Embryonic facial prominence (tissue), 1 donor: ENCODE measurements around the gene NPAS3.

Source experiments
- DNase-seq: peaks from one replicate; pipeline ENCODE4 v3.0.0-alpha.2; 2016; ENCODE audit errors: extremely low spot score

The NPAS3 gene

DNA sequence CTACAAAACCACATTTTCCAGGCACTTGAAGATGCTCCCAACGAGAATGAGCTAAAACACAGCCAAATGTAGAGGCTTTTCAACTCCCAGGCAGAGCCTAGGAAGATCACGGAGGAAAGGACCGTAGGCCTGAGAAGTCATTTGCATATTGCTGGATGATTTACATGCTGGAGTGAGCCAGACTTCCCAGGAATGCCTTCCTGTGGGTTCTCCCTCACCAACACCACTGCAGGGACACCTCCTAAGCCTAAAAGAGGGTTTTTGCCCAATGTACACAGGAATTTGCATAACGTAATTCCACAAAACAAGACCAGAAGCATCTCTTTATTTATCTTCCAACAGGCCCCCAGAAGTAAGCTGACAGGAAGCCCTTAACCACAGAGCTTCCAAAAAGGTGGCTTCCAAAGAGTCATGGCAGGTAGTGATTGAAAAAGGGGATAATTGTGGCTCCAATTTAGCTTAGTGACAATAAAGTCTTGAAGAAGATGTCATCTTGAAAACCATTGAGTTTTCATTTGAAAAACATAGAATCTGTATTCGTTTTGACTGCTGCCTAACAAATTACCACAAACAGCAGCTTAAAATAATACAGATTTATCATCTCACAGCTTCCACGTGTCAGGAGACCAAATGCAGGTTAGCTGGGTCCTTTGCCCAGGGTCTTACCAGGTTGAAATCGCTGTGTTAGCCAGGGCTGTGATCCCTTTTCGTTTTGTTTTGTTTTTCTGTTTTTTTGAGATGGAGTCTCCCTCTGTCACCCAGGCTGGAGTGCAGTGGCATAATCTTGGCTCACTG, 896.0 kb downstream of the NPAS3 start:
- no peak for DNase-seq

DNA sequence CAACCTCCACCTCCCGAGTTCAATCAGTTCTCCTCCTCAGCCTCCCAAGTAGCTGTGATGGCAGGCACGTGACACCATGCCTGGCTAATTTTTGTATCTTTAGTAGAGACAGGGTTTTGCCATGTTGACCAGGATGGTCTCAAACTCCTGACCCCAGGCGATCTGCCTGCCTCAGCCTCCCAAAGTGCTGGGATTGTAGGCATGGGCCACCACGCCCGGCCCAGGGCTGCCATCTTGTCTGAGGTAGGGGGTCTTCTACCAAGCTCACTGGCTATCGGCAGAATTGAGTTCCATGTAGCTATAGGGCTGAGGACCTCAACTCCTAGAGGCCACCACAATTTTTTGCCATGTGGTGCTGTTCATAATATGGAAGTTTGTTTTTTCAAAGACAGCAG, 896.6 kb downstream of the NPAS3 start:
- no peak for DNase-seq

DNA sequence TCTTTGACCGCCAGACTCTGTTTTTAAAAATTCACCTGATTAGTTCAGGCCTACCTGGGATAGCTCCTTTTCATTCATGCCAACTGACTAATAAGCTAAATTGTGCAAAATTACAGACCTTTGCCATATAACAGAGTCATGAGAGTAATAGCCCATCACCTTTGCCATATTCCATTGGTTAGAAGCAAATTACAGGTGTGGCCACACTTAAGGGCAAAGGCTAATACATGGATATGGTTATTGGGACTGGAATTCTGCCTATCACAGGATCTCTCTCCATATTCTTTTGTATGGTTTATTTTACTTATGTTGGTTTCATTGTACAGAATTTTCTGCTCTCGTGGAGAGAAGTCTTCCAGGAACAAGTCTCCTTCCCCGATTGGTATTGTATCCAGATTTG, 897.0 kb downstream of the NPAS3 start:
- DNase-seq, result no peak

DNA sequence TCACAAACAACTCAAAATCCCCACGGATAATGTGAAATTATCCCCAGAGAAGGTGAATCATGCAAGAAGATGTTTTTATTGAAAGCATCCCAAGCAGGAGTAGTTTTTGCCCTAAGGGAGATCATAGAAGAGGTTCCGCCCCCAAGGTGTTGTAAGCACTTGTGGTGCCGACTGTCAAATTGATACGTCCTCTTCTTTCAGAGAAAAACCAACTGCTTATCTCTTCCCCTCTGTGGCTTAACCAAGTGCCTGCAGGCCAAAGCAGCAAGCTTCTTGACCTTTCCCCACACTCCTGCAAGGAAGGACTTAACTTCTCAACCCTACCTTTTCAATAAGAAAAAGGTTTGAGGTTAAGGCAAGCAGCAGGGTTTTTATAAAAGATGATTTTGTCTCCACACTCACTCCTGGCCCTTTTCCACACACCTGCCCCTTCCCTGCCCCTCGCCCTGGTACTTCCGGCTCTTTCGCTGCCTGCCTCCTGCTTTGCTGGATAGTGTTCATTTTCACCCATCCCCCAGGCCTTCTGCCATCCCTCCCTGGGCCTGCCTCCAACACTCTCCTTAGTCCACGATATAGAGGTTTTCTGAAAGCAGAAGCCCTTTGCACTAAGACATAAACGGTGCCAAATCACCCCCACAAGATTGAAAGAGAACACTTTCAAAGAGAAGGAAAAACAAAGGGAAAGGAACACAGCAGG, 897.7 kb downstream of the NPAS3 start:
- DNase-seq, result no peak

DNA sequence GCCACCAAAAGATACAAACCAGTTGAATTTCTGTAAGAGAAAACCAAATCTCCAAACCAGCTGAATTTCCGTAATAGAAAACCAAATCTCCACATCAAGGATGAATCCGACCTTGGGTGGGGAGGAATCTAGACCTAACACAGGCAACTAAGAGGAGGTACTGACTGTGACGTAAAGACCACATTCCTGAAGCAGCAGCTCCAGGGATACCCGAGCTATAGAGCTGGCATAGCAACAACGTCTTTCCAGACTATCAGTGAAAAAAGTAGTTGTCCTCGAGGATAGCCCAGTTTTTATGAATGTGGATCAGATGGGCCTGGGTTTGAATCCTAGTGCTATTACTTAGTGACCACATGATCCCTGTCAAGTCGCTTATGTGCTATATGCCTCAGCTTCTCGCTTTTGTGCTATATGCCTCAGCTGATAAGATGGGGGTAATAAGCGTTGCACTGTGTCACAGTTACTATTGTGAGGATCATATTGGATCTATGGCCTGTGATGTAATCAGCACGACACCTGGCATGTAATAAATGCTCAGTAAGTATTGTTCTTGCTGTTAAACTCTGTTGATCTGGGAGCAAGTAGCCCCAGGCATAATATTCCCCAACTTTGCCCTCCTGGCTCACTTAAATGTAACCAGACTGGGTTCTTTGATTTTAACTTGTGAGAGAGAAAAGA, 898.4 kb downstream of the NPAS3 start:
- no peak for DNase-seq

DNA sequence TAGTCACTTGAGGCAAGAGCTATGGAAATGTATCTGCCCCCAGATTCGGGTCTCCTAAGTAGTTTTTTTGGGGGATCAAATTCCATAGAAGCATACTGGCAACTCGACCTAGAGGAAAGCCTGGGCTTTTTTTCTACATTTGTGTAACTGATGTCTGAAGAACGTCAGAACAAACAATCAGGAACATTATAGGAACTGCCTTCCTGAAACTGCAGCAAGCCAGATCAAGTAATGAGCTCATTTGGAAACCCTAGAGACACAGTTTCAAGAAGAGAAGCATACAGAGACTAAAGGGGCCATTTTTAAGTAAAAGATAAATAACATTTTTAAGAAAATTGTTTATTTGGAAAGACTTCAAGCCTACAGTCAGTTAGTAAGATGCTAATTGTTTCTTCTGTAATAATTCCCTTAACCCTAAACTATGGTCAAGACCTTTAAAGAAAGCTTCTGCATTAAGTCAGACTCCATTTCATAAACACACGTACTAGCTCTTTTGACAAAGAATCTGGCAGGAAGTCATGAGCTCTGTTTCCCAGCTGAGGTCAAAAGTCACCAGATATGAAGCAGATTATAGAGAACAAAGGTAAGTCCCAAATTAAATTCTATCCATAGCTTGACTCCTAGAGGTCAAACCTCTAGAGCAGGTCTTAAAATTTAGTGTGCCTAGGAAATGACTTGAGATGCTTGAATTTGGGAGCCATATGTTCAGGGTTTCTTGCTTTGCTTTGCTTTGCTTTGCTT, 899.4 kb downstream of the NPAS3 start:
- no peak for DNase-seq

DNA sequence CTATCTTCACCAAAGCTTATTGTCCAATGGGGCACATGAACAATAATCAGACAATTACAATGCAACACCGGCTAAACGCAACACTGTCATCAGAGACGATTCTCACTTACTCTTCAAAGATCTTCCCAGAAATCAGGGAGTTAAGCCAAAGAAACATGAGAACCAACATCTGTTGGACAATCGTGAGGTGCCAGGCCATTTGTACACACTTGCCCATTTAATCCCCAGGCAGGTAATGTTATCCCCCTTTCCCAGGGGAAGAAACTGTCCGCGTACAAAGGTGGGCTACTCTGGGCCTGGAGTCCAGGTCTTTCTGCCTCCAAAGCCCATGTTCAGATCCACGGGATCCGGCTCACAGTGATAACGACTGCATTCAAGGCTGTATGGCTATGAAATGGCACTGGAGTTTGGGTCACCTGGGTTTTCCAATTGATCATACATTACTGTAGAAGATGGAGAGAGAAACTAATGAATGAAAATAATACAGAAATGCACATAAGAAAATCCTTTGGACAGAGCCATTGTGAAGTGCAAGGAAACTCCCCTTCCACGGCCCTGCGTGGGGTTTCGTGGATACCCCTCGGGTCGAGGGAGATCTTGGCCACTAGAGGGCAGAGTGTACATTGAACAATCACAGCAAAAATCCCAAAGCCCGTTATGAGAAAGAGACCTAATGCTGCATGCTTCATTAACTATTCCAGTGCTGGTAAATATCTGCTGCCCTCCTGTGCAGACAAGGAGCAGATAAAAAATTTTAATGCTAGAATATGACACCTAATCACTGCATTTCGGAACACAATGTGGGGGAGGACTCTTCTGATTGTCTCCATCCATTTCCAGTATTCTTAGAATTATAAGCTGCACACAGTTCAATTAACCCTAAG, 900.8 kb downstream of the NPAS3 start:
- no peak for DNase-seq

DNA sequence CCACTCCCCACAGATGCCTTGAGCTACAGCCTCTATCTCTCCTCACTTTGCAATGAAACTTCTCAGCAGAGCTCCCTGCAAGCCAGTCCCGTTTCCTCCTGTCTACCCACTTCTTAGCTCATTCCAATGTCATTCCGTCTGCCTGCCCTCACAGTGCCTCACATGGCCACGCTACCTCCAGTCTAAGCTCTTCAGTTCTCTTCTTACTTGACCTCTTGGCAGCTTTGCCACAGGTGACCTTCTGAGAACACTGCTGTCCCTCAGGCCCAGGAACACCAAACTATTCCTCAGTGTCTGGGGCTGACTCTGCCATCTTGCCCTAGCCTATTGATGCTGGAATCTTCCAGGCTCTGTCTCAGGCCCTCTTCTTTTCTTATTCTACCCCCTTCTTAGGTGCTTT, 902.1 kb downstream of the NPAS3 start:
- no peak for DNase-seq

DNA sequence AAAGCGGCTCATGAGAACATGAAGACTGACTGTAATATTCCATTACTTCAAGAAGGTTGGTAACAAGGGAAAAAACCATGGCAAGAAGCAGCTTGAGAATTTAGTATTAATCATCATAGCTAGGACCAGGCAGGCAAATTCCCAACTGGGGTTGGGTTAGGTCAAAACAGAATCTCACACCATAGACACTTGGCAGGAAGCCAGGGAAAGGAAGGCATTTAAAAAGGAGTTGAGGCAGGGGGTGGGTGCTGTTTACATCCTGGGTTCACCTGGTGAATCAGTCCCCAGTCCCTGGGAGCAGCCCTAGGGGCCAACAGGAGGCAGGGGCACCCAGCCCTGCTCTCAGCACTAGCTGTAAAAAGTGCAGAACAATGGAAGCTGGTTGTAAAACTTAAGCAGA, 903.6 kb downstream of the NPAS3 start:
- DNase-seq, result no peak

DNA sequence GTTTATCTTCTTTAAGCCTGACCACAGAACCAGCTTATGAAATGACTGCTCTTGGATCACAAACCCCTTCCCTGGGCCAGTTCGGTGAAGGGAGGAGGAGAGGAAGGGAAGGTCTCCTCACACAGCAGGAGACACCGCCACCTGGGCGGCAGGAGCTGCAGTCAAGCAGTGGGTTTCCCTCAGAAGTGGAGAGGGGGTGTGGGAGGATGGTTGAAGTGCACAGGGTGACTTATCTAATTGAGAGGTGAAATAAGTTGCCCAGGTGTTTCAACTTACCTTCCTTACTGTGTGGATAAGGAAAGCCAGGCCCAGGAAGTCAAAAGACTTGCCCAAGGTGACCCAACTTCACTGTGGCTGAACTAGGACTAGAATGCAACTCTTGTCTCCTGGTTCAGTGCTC, 905.4 kb downstream of the NPAS3 start:
- DNase-seq, result no peak

DNA sequence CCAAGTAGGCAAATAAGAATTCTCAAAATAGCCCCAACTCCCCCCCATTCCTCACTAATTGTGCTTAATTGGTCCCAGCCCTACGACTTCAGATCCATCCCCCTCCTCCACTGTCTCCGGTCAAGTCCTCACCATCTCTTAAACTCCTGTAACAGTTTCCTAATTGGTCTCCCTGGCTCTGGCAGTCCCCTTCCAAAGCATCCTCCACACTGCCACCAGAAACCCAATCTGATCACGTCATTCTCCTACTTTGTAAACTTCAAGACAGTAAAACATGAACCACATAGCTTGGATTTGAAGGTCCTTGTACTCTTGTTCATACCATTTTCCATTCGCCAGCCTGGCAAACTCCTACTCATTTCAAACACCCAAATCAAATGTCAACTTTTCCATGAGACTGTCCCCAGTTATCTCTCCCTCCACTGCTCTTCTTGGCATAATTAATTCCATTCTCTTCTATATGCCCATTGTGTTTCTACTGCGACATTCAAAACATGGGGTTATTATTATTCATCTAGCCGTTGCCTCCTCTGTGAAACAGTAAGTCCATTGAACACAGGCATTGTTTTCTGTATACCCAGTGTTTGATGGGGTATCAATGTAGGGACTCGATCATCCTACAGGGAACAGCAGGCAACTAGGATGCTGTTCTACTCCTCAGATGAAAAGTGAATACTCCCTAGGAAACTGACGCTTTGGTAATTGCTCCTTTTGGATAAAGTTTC, 907.6 kb downstream of the NPAS3 start:
- DNase-seq, result no peak

DNA sequence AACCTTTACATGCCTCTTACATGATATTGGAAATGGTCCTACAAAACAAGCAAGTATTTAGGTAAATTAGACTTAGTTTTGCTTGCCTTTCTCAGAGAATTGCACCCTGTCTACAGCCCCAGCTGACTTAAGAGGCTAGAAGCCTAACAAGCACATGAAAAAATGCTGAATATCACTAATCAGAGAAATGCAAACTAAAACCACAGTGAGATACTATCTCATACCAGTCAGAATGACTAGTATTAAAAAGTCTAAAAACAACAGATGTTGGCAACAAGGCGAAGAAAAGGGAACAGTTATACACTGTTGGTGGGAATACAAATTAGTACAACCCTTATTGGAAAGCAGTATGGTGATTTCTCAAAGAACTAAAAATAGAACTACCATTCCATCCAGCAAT, 908.4 kb downstream of the NPAS3 start:
- DNase-seq, result no peak

DNA sequence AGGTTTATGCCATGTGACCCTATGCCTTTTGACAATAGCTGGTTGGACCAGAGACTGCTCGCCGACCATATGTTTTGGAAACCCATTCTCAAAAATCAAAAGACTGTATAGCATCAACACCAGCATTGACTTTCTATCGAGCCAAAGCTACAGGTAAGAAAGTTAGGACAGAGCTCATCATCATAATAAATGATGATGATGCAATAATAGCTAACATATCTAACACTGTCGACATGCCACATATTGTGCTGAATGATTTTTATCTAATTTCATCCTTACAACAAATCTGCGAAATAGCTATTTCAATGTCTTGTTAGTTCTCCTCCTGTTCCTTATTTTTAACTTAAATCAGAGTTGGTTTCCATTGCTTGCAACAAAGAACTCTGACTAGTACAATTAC, 909.3 kb downstream of the NPAS3 start:
- no peak for DNase-seq

DNA sequence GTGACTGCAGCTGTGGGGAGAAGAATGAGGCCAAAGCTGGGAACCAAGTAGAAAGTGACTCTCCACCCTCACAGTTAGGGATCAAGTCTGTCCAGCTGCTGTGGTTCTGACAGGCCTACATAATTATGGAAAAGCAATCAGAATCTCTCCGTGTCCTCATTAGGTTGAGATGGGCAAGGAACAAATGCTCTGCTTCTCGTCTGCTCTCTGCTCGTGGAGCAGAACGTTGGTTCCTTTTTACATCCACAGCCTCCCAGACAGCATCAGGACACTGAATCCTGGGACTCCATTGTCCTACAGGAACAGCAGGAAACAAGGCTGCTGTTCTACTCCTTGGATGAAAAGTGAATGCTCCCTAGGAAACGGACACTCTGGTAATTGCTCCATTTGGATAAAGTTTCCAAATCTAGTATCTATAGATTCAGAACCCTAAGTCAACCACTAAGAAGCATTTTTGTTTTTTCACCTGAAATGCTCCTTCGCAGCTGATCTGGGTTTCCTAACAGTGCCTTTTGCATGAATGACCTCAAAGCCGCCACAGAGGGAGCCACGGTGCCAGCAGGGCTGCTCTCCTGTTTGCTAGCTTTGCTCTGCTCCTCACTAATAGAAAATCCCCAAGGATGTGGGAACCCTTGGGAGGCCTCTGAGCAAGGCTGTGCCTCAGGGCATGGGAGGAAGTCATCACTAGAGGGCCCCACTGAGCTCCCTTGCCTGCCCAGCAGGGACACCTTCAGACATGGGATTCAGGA, 910.2 kb downstream of the NPAS3 start:
- DNase-seq, result no peak

DNA sequence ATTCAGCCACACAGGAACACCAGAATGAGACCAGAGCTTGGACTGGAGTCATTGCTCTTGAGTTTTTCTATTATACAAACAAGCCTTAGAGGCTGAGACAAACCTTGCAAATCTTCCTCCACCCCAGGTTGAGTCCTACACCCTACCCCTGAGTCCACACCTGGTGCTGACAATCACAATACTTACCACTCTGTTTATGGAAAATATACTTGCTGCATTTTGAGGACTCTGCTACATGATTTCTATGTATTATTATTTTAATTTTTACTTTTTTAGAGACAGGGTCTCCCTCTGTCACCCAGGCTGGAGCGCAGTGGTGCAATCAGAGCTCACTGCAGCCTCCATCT, 910.7 kb downstream of the NPAS3 start:
- no peak for DNase-seq

DNA sequence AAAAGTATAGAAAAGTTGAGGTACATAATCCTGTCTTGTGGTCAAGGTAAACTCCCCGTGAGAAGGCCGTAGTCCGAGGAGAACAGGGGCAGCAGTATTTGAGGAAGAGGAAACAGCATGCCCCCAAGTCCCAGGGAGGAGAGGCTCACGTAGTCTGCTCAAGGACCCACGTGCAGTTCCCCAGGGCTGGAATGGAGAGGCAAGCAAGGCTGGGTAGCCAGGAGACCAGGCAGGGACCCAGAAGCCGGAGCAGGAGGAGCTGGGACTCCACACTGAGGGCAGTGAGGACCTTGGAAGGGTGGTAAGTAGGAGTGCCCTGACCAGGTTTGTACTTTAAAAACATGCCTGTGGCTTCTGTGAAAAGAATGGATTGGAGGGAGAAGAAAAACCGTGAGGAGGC, 912.1 kb downstream of the NPAS3 start:
- no peak for DNase-seq

DNA sequence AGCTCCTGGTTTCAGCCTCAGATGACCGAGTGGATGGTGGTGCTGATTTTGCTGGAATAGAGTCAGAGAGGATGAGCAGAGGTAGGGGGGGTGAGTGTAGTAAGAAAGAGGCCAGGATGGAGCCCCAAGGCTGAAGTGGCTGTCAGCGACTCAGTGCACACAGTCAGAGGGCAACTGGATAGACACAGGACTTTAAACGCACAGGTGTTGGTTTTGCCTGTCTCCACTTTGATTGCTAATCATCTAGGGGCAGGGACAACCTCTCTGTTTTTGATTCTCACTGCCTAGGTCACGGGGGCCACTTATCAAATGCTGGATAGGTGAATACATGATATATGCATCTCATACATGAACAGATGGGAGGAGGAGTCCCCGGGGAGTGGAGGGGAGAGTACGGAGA, 912.7 kb downstream of the NPAS3 start:
- DNase-seq, result no peak

DNA sequence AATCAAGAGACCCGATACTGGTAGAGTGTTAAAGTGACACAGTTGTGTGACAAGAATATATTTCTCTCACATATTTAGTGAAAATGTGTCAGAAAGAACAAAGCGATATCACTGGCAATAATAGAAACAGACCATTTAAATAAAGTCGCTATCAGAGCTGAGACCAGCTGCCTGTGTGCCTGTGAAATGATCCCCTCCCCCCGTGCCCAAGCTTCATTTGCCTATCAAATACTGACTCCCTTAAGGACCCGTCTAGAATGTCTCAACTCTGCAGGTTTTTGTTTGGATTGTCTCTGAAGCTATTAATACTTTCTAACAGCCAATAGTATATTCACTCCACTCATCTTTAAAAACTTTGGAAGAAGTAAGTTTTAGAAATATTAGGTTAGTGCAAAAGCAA, 913.3 kb downstream of the NPAS3 start:
- DNase-seq, result no peak
